ENCODE results near the gene BPIFA1.

BPIFA1 gene

GRCh38 chr20:33239979-33240736 lies 4.4 kb downstream of the BPIFA1 start:
- no peak for DNase-seq (ENCODE audit: low read depth in 2 of 2)

- no peak for DNase-seq (ENCODE audit: low read depth in 2 of 2)
These were observed 5.1 kb downstream of the BPIFA1 start for GRCh38 chr20:33240923-33241322.

DNA sequence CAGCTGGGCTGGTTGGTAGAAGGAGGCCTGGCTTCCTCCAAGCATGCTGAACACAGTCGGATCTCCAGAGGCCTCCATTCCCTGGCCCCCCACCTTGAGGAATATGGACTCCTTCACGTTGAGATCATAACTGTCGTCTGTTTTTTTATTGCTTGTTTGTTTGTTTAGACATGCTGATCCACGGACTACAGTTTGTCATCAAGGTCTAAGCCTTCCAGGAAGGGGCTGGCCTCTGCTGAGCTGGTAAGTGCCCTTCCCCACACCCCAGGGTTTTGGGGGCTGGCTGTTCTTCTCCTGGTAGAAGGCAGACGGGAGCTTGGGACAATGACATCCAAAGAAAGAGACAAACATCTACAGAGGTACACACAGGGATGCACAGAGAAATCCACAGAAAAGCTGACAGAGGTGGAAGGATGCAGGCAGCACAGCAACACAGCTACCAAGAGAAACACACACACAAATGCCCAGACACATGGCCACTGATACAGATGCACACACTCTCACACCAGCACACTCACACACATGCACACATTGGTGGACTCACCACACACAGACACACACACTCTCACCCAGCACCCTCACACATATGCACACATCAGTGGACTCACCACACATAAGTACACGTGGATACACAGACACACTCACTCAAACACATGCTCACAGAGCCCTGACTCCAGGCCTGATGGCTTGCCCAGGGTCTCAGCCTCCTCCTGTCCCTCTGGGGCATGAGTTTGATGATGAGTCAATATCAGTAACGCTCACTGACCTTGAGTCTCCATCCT lies 6.7 kb downstream of the BPIFA1 start:
- DNase-seq (ENCODE audit: low read depth in 2 of 2): no peak

- no peak for DNase-seq (ENCODE audit: low read depth in 2 of 2)
These were observed 10.3 kb downstream of the BPIFA1 start for GRCh38 chr20:33246077-33246476.

GRCh38 chr20:33249456-33249855 lies 13.7 kb downstream of the BPIFA1 start:
- no peak for DNase-seq (ENCODE audit: low read depth in 2 of 2)

DNA sequence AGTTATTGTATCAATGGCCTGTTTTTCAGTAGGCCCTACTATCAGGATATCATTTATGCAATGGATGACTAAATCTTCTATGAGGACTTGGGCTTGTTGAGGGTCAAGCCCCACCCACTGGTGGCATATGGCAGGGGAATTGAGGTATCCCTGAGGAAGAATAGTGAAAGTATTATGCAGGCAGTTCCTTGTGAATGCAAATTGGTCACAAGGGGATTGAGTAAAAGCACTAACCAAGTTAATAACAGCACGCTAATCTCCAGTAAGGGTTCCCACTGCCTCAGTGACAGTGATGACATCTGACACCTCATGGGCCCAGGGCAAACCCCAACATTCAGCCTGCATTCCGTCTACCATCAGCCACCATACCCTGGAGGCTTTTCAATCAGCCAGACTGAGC lies 14.9 kb downstream of the BPIFA1 start:
- no peak for DNase-seq (ENCODE audit: low read depth in 2 of 2)

- no peak for DNase-seq (ENCODE audit: low read depth in 2 of 2)
These were observed 15.7 kb downstream of the BPIFA1 start for GRCh38 chr20:33251496-33251895.

GRCh38 chr20:33252460-33252859 lies 16.7 kb downstream of the BPIFA1 start:
- DNase-seq (ENCODE audit: low read depth in 2 of 2): no peak

DNA sequence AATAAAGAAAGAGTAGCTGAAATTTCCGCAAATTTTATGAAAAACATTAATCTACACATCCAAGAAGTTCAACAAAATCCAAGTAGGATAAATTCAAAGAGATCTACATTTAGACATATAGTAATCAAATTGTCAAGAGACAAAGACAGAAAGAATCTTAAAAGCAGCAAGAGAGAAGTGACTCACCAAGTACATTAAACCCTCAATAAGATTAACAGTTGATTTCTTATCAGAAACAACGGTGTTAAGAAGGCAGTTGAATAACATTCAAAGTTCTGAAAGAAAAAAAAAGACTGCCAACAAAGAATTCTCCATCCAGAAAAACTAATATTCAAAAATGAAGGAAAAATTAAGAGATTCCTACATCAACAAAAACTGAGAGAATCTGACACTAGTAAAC lies 19.2 kb downstream of the BPIFA1 start:
- DNase-seq (ENCODE audit: low read depth in 2 of 2): no peak

DNA sequence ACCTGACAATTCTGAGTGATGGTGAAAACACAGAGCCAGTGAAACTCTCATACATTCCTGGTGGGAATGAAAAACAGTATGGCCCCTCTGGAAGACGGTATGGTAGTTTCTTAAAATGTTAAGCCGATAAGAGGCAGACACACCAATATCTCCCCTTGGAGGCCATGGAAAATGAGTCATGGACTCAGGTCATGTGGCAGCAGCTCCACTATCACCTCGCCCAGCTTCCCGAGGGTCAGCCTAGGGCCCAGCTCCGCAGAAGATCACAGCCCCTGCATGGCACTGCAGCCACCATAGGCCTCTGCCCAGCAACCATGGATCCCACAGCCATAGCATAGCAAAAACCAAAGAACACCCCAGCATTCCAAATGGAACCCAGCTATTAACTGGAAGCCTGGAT lies 21.4 kb downstream of the BPIFA1 start:
- no peak for DNase-seq (ENCODE audit: low read depth in 2 of 2)

DNA sequence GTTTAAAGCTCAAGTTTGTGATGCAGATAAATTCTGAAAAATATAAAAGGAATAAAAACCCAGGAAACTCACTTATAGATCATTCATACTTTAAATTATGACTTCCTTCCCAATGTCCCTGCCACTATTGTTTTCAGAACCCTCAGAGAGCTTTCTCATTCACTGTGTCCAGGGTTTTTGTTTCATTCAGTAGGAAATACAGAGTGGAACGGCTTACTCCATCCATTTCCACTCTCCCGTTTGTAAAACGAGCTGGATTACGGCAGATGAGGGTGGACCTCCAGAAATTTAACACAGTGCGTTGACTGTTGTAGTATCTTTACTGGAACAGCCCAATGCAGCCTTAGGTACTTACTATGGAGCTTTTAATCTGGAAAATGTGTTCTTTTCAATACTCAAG lies 23.6 kb downstream of the BPIFA1 start:
- DNase-seq (ENCODE audit: low read depth in 2 of 2): no peak

GRCh38 chr20:33261465-33261864 lies 25.7 kb downstream of the BPIFA1 start:
- DNase-seq (ENCODE audit: low read depth in 2 of 2): no peak

DNA sequence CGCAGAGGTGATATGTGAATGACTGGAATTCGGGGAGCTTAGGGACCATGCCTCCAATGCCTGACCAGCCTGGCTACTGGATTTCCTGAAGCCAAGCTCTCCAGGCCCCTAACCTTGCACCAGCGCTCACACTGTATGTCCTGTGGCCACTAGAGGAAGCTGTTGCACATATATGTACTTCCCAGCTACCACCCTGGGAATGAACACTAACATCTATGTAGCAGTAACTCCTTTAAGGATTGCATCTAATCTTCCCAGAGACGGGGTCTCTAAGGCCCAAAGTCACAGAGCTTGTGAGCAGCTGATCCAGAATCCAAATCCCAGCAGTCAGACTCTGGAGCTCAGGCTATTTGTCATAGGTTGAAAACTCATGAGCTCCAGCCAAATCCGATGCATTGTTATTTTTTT lies 26.9 kb downstream of the BPIFA1 start:
- DNase-seq (ENCODE audit: low read depth in 2 of 2): no peak

DNA sequence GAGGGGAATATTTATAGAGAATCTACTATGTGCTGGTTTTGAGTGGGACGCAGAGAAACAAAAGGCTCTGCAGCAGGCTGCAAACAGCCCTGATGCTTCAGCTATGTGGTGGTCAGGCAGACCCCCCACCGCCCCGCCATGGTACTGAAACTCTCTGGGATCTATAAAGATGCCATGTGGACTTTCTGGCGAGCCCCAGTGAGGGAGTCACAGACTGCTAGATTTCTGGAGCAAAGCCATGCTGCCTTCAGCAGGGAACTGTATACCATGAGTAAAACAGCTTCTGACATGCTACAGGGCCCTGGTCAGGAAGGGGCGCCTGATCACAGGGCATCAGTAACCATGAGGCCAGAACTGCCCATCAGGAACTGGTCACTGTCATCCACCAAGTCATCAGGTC lies 28.0 kb downstream of the BPIFA1 start:
- no peak for DNase-seq (ENCODE audit: low read depth in 2 of 2)

- DNase-seq (ENCODE audit: low read depth in 2 of 2): no peak
These were observed 31.9 kb downstream of the BPIFA1 start for GRCh38 chr20:33267701-33268100.

DNA sequence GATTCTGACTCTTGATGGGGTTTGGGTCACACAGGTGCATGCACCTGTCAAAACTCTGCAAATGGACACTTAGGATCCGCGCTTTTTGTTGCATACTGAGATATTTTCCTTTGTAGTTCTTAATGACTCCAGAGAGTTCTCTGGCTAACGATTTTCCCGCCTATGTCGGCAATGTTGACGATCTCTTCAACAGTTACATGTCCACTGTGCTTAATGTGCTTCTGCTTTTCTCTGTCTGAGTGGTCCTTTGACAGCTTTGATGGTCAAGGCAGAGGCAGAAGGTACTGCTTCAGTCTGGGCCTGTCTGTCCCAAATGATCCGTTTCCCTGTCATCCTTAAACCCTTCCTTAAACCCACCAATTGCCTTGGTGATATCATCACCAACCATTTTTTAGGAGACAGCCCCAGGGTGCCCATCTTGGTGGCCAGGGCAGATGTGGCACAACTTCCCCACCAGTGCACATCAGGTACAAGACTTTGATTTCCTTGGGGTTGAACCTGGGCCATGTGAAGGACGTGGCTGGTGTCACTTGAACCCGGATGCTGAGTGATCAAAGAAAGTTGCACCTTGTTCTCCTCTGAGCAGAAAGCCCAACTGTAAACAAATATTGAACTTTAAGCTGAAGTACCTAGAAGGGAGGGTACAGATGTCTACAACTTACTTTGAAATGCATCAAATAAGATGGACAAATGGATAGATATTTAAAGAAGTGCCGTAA lies 36.5 kb downstream of the BPIFA1 start:
- DNase-seq (ENCODE audit: low read depth in 2 of 2): no peak

GRCh38 chr20:33273117-33273851 lies 37.5 kb downstream of the BPIFA1 start:
- no peak for DNase-seq (ENCODE audit: low read depth in 2 of 2)

- no peak for DNase-seq (ENCODE audit: low read depth in 2 of 2)
These were observed 39.4 kb downstream of the BPIFA1 start for GRCh38 chr20:33275215-33275614.

GRCh38 chr20:33275871-33276270 lies 40.1 kb downstream of the BPIFA1 start:
- DNase-seq (ENCODE audit: low read depth in 2 of 2): no peak

DNA sequence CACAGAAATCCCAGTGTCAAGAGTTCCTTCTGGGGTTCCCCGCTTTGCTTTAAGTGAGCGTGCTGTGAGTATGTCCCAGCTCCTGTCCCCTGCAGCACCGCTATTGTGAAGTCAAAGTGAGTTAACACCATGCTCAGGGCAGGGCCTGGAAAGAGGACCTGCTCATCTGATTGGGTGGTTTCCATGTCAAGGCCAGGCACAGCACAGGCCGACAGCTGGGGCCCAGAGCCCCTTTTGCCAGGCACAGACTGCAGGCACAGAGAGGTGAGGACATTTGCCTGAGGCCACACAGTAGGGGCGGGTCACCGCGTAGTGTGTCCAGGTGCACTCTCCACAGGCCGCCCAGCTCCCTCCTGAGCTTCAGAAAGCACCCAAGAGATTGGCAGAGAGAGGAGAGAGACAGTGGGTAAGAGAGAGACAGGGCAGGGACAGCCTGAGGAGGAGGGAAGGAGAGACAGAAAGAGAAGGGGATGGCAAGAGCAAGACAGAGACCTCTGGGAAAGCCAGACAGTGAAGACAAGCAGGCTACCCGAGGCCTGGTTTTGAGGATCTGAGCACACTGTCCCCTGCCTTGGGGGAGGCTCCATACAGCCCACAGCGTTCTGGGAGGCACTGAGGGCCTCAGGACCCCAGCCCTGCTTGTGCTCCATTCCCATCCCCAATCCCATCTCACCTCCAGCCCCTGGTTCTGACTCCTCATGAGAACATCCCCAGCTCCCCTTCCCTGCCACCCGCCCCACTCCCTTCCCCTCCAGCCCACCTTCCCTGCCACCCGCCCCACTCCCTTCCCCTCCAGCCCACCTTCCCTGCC lies 40.7 kb downstream of the BPIFA1 start:
- no peak for DNase-seq (ENCODE audit: low read depth in 2 of 2)
